ENCODE results near the gene SUGP1. TPM values are rescaled to one million over a fixed set of nuclear protein-coding genes. Genes with fewer than 3 reads are reported as not detected.

The SUGP1 gene
- total RNA-seq, 1 donor from 2014 or later, result 20.1 TPM

DNA sequence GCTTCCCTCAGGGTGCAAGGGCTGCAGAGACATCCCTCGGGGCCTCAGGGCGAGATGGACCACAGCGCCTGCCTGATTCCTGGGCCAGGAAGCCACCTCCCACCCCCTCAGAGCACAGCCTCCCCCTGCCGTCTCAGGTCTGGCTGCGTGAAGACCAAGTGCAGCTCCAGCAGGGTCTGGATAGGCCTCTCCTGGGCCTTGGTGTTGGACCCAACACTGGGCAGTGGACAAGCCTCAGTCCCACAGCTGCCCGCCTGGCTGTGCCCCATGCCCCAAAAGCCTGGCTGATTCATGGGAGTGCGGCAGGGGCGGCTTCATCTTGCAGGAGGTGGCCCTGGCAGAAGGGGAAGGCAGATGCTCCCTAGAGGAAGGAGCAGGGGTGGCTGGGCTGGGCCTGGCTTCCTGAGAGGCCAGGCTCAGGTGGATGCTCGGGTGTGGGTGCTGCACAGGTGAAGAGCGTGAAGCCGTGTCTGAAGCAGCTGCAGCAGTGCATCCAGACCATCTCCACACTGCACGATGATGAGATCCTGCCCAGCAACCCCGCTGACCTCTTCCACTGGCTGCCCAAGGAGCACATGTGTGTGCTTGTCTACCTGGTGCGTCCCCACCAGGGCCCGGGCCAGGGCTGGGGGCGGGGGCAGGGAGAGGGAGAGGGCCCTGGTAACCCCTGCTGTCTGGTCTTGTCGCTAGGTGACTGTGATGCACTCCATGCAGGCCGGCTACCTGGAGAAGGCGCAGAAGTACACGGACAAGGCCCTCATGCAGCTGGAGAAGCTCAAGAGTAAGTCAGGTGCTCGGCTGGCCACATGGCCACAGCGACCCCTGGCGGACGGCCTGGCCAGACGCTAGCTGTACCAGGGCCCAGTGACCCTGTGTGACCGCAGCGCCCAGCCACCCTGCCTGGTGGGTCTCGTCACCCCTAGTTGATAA is 22.0 kb upstream of the SUGP1 start:
- DNase-seq, result peak; percentile 82

- no peak for DNase-seq
These were observed 20.7 kb upstream of the SUGP1 start for GRCh38 chr19:19341026-19341425.

DNA sequence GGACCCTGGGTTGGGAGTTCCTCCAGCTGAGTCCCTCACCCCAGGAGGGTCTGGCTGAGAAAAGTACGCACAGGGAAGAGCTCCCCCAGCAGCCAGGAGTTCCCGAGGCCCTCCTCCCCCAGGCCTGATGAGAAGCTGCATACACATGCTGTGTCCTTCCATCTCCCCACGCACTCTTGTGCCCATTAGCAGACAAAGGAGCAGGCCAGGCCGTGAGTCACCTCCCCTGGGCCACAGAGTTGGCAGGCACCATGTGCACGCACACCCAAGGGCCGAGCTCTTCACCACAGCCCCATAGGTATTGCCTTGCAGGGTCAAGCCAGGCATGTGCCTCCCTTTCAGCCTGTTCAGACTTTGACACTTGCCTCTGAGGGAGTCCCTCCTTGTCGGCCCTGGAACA is 17.8 kb upstream of the SUGP1 start:
- DNase-seq, result no peak

DNA sequence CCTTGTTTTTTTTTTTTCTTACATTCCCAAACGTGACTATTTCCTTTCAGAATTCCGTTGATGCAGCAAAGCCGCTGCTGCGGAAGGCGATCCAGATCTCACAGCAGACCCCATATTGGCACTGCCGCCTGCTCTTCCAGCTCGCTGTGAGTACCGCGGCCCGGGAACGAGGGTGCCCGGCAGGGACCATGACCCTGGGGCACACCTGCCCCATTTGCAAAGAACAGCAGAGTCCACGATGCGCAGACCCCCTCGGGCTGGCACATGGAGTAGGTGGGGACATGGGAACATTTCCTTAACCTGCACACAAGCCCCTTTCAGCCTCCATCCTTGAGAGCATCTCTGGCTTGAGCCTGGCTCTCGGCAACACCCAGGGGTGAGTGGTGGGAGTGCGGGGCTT is 16.8 kb upstream of the SUGP1 start:
- no peak for DNase-seq

GRCh38 chr19:19336597-19336996 is 16.3 kb upstream of the SUGP1 start:
- DNase-seq, result no peak

DNA sequence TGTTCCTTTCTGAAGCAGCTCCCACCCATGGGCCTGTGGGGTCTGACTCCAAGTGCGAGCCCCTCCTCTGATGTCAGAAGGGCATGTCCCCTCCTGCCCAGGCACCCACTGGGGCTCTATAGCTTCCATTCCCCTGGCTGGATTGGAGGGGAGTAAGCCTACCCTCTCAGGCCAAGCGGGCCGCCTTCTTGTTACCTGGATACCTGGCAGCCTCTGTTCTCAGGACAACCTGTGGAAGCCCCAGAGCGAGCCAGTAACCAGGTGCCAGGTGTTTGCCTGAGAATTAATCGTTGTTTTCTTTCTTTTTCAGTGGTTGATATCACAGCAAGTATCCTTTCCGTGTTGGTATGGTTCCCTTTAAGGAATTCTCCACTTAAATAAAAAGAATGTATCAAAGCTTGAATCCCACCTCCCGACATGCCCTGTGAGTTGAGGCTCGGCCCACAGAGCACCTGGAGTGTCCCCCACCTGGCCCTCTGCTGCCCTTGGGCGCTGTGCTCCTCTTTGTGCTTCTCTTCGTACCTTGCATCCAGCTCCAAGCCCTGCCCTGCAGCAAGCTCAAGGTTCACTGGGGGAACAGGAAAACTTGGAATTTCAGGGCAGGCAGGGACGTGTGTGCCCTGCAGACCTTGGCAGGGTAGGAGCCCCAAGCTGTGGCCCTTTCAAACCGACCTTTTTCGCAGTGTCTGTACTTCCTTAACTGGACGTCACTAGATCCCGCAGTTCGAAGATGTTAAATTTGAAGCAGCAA is 15.3 kb upstream of the SUGP1 start:
- DNase-seq, result no peak

DNA sequence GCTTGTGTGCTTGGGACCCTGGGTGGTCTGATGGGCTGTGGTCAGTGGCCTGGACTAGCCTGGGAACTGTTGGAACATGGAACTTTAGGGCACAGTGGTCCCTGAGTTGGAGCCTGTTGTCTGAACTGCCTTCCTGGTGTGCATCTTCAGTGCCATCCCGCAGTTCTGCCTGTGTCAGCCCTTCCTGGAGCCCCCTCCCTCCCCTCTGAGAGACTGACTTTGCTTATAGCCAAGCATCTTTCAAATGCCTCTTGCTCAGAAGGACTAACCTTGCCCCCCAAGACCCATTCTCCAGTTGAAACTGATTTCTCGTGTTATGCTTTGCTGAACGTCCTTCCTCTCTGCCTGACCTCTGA is 14.7 kb upstream of the SUGP1 start:
- DNase-seq, result no peak

- no peak for DNase-seq
These were observed 14.0 kb upstream of the SUGP1 start for GRCh38 chr19:19334063-19334988.

GRCh38 chr19:19329126-19329525 is 8.8 kb upstream of the SUGP1 start:
- peak; percentile 65 for DNase-seq

GRCh38 chr19:19327672-19328071 is 7.4 kb upstream of the SUGP1 start:
- DNase-seq, result no peak

DNA sequence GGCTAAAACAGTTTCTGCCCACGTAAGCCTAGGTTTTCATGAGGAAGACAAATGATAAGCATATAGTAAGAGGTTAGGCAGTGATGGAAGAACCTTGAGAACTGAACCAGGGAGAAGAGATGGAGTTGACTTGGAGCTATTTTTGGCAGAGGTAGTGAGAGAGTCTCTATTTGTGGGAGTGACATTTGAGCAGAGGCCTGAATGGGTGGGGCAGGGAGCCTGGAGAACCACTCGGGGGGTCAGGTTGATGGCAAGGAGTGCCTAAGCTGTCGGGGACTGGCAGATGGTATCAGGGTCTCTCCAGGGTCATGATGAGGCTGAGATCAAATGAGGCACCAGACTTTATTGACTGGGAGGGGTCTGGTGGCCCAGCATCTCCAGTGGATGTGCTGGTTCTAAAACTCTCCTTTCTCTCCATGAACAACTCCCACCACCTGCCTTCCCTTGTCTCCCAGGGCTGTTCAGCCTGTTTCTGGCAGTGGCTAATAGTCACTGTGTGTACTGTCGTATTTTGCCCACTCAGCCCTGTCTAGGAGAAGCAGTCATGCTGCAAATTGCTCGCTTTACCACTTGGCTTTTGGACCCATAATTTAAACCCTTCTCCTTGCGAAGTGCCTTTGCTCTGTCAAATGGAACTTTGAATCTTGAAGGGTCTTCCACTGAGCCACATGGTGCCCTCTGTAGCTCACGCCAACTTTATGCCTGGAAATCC is 3.9 kb upstream of the SUGP1 start:
- no peak for DNase-seq

GRCh38 chr19:19321141-19321577 is 850 bp upstream of the SUGP1 start:
- DNase-seq, result peak; percentile 45

DNA sequence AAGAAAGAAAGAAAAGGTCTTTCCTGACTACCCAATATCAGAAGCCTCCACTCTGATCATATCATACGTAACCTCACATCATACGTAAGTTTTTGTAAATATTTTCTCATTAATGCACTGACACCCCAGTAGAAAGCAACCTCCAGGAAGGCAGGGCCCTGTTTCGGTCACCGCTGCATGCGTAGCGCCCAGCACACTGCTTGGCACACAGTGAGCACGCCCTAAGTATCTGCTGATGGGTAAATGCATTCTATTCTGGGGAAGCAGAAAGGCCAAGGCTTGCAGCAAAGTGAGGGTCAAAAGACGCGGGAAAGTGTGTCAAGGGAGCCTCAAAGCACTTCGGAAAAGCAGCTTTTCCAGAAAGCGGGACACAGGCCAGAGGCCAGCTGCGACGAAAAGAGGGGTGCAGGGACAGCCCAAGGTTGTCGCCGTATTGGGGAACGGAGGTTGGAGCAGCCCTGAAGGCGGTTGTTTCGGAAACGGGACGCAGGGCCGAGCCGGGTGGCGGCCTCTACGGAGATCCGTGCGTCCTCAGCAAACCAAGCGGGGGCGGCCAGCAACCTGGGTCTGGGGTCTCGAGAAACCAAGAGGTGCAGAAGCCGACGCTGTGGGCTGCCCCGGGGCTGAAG is 463 bp downstream of the SUGP1 start:
- no peak for DNase-seq

DNA sequence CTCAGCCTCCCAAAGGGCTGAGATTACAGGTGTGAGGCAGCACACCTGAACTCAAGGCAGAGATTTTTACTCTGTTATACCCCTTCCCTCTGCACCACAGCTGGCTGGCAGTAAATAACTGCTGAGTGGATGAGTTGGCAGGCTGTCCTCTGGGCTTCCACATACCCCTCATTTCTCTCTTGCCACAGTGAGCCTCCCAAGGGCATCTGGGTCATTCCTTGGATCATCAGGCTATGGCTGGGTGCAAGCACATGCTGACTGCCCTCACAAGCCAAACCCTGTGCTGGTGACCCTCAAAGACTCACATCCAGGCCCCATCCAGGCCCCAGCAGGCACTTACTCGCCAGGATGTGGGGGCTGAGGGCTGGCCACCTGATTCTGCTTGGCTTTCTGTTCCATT is 4.2 kb downstream of the SUGP1 start:
- DNase-seq, result no peak

GRCh38 chr19:19315444-19315843 is 4.9 kb downstream of the SUGP1 start:
- DNase-seq, result no peak

GRCh38 chr19:19308373-19308772 is 11.9 kb downstream of the SUGP1 start:
- no peak for DNase-seq

DNA sequence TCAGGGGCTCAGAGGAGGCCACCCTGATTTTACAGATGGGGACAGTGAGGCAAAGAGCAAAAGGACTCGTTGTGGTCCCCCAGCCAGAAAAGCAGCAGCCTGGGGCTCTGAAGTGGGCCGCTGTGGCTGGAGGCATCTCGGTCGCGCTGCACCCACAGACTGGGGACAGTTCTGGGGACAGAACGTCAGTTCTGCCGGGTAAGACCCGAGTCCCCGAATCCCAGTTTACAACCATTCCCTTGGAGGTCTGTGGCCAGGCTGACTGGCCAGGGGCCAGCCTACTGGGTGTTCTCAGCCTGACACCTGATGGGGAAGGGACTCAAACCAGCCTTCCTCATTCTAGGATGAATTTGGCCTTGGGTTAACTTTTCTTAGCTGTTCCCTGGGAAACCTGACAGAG is 14.1 kb downstream of the SUGP1 start:
- DNase-seq, result no peak

GRCh38 chr19:19305696-19306095 is 14.6 kb downstream of the SUGP1 start:
- no peak for DNase-seq

- no peak for DNase-seq
These were observed 15.2 kb downstream of the SUGP1 start for GRCh38 chr19:19305066-19305465.

DNA sequence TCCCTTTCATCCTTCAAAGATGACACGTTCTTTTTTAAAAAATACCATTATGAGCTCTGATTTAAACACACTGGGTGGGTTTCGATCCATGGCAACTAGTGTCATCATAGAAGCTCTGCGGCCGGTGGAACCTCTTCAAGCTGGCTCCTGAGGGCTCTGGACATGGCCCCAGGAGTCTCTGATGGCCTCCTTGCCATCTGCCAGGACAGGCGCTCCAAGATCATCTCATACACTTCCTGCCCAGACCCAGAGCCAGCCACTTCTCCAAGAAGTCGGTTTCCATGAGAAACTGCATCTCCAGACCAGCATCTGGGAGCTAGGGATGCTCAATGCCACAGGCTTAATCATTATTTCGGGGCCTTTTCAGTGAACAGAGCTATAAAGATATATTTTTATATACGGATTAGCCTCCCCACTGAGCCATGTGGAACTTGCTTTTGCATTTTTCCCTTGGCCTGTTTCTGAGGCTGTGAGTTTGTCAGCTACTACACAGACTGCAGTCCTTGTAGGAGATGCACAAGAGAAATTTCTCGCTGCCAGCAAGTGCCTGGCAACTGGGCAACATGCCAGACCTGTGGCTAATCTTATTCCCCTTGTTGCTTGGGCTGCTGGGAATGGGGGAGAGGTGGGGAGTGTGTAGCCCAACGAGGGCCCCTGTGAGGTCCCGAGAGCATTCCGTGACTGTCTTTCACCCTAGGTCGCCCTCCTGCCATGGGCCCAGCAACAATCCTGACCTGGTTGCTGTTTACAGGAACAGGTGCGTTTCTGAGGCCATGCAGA is 15.9 kb downstream of the SUGP1 start:
- no peak for DNase-seq

GRCh38 chr19:19303411-19303810 is 16.9 kb downstream of the SUGP1 start:
- DNase-seq, result no peak

All from dermis blood vessel endothelial cell (primary cell).